HCT116 (cell line): ENCODE results near the gene NFASC. TPM values are rescaled to one million over a fixed set of nuclear protein-coding genes. Genes with fewer than 3 reads are reported as not detected.

ENCODE experiments used
- ATAC-seq: fragments of 200-7000 bp; cut with Tn5 transposase; 2 replicates; pipeline ENCODE4 v1.9.1; 2020; ENCODE audit warnings: mild to moderate bottlenecking, moderate library complexity
- BruUV-seq: library from RNA; stranded (reverse); fragments of 400-500 nt; replicated peaks from 2 replicates; lab custom pipeline; 2021; lab: Mats Ljungman, UMichigan
- CTCF ChIA-PET: fragments of 300-600 bp; sonication (Branson Sonifier 250); formaldehyde crosslinking; loops from one replicate; lab custom pipeline; 2021; ENCODE audit warnings: antibody characterized with exemption; lab: Charles Lee
- POLR2A ChIA-PET: fragments of 300-600, 350-600 bp; sonication (Branson Sonifier 250); formaldehyde crosslinking; loops from one replicate; lab custom pipeline; 2021; ENCODE audit warnings: antibody characterized with exemption; lab: Charles Lee
- RAD21 ChIA-PET, 2 experiments: fragments of 300-600 bp; sonication (Branson Sonifier 250); formaldehyde crosslinking; loops; one replicate each; lab custom pipeline; 2023; ENCODE audit warnings: low total read pairs in 2 of 2; ENCODE audit not compliant: uncharacterized antibody in 2 of 2, unreplicated experiment in 2 of 2, low non-redundant PET in 1 of 2; lab: Charles Lee
- DNase-seq: peaks from one replicate; pipeline ENCODE4 v3.0.0-alpha.2; 2010; ENCODE audit warnings: low read depth, low spot score
- H2AFZ ChIP-seq: fragments of 200-600 bp; shearing (Covaris generic), sonication (generic); 2 replicates; pipeline ENCODE4 v1.6.1; 2017; ENCODE audit warnings: low read depth, mixed run types, mixed read lengths, antibody characterized with exemption, low read length; ENCODE audit not compliant: poor library complexity, severe bottlenecking
- H3K27ac ChIP-seq: 2 replicates; pipeline ENCODE4 v1.5.1; 2012; ENCODE audit warnings: low read depth, low read length
- H3K27me3 ChIP-seq: fragments of 200-600 bp; sonication (generic); 2 replicates; pipeline ENCODE4 v1.6.1; 2016; ENCODE audit warnings: mixed run types, low read length, mixed read lengths; ENCODE audit not compliant: insufficient read depth
- H3K36me3 ChIP-seq, 2 experiments: fragments of 200-500 bp in 1 of 2; fragments of 200-600 bp in 1 of 2; sonication (Bioruptor generic) in 1 of 2; sonication (generic) in 1 of 2; 2 replicates each; pipeline versions ENCODE4 v1.5.1 to v1.6.1; 2014 to 2016; ENCODE audit warnings: low read length in 2 of 2, inconsistent platforms in 1 of 2, mixed read lengths in 1 of 2, mixed run types in 1 of 2; ENCODE audit not compliant: insufficient read depth in 2 of 2, control insufficient read depth in 1 of 2
- H3K4me1 ChIP-seq, 2 experiments: fragments of 200-600 bp in 1 of 2; sonication (generic) in 1 of 2; 2 replicates each; pipeline versions ENCODE4 v1.5.1 to v1.6.1; 2012 to 2017; ENCODE audit warnings: low read length in 2 of 2, inconsistent platforms in 1 of 2, mild to moderate bottlenecking in 1 of 2, mixed read lengths in 1 of 2, mixed run types in 1 of 2, moderate library complexity in 1 of 2; ENCODE audit not compliant: insufficient read depth in 2 of 2, control insufficient read depth in 1 of 2
- H3K4me2 ChIP-seq: fragments of 200-600 bp; sonication (generic); 2 replicates; pipeline ENCODE4 v1.6.1; 2017; ENCODE audit warnings: mixed run types, low read length, mixed read lengths
- H3K4me3 ChIP-seq, 2 experiments: fragments of 200-600 bp in 1 of 2; sonication (generic) in 1 of 2; replicated peaks in 1 of 2; 2 replicates each; pipeline ENCODE4 v1.5.1; 2011 to 2016; ENCODE audit warnings: low read length in 2 of 2, control low read depth in 1 of 2, low read depth in 1 of 2, mild to moderate bottlenecking in 1 of 2, mixed read lengths in 1 of 2, mixed run types in 1 of 2
- H3K79me2 ChIP-seq: fragments of 200-600 bp; sonication (generic); 2 replicates; pipeline ENCODE4 v1.6.1; 2017; ENCODE audit warnings: mild to moderate bottlenecking, mixed run types, low read length, moderate library complexity, mixed read lengths; ENCODE audit not compliant: insufficient read depth
- H3K9ac ChIP-seq: fragments of 200-600 bp; sonication (generic); 2 replicates; pipeline ENCODE4 v1.6.1; 2016; ENCODE audit warnings: low read length, mixed read lengths
- H3K9me2 ChIP-seq: fragments of 200-600 bp; sonication (generic), shearing (Covaris generic); 2 replicates; pipeline ENCODE4 v1.6.1; 2017; ENCODE audit warnings: mixed run types, mild to moderate bottlenecking, moderate library complexity; ENCODE audit not compliant: insufficient read depth
- H3K9me3 ChIP-seq, 2 experiments: fragments of 200-500 bp in 1 of 2; fragments of 200-600 bp in 1 of 2; sonication (Bioruptor generic) in 1 of 2; sonication (generic) in 1 of 2; 2 replicates each; pipeline ENCODE4 v1.6.1; 2014 to 2017; ENCODE audit warnings: low read length in 2 of 2, mixed read lengths in 2 of 2, inconsistent platforms in 1 of 2, low read depth in 1 of 2, mild to moderate bottlenecking in 1 of 2, mixed run types in 1 of 2, moderate library complexity in 1 of 2; ENCODE audit not compliant: control insufficient read depth in 1 of 2, insufficient read depth in 1 of 2
- H4K20me1 ChIP-seq: fragments of 200-600 bp; sonication (generic), shearing (Covaris generic); 2 replicates; pipeline ENCODE4 v1.6.1; 2017; ENCODE audit warnings: mixed run types, mild to moderate bottlenecking, moderate library complexity; ENCODE audit not compliant: insufficient read depth
- CBX3 ChIP-seq: IDR thresholded peaks from 2 replicates; pipeline ENCODE4 v1.6.1; 2012; ENCODE audit warnings: low read depth
- CEBPB ChIP-seq: IDR thresholded peaks from 2 replicates; pipeline ENCODE4 v1.6.1; 2012; ENCODE audit warnings: low read depth
- EGR1 ChIP-seq: IDR thresholded peaks from 2 replicates; pipeline ENCODE4 v1.6.1; 2012; ENCODE audit warnings: low read depth
- ELF1 ChIP-seq: IDR thresholded peaks from 2 replicates; pipeline ENCODE4 v1.6.1; 2012; ENCODE audit warnings: low read depth, borderline replicate concordance
- EZH2 ChIP-seq: fragments of 200-600 bp; sonication (generic); IDR thresholded peaks from 2 replicates; pipeline ENCODE4 v1.6.1; 2017; ENCODE audit warnings: antibody characterized with exemption, mixed run types
- EZH2phosphoT487 ChIP-seq: fragments of 200-600 bp; IDR thresholded peaks from 2 replicates; pipeline ENCODE4 v1.6.1; 2018; ENCODE audit warnings: antibody characterized with exemption, borderline replicate concordance
- FOSL1 ChIP-seq: IDR thresholded peaks from 2 replicates; pipeline ENCODE4 v1.6.1; 2012; ENCODE audit warnings: low read depth
- JUND ChIP-seq: IDR thresholded peaks from 2 replicates; pipeline ENCODE4 v1.6.1; 2012
- POLR2A ChIP-seq: IDR thresholded peaks from 2 replicates; pipeline ENCODE4 v1.7.0; 2011; ENCODE audit warnings: borderline replicate concordance; ENCODE audit not compliant: insufficient read depth, insufficient read length; ENCODE audit errors: extremely low read depth
- POLR2AphosphoS5 ChIP-seq: IDR thresholded peaks from 2 replicates; pipeline ENCODE4 v1.6.1; 2011; ENCODE audit warnings: mild to moderate bottlenecking, low read depth, low read length, moderate library complexity
- RAD21 ChIP-seq: IDR thresholded peaks from 2 replicates; pipeline ENCODE4 v1.6.1; 2012; ENCODE audit warnings: low read depth, mild to moderate bottlenecking
- REST ChIP-seq: IDR thresholded peaks from 2 replicates; pipeline ENCODE4 v1.6.1; 2012; ENCODE audit warnings: low read depth
- SIN3A ChIP-seq: IDR thresholded peaks from 2 replicates; pipeline ENCODE4 v1.6.1; 2012; ENCODE audit warnings: low read depth
- SP1 ChIP-seq: IDR thresholded peaks from 2 replicates; pipeline ENCODE4 v1.6.1; 2012; ENCODE audit warnings: low read depth
- YY1 ChIP-seq: IDR thresholded peaks from 2 replicates; pipeline ENCODE4 v1.6.1; 2011; ENCODE audit warnings: low read length, low read depth, moderate library complexity, mild to moderate bottlenecking; ENCODE audit not compliant: insufficient replicate concordance; ENCODE audit errors: extremely low read depth
- ZFX ChIP-seq: fragments of 450-650 bp; IDR thresholded peaks from 2 replicates; pipeline ENCODE4 v1.6.1; 2017
- ZNF274 ChIP-seq: fragments of 200-500 bp; sonication (Bioruptor generic); IDR thresholded peaks from 2 replicates; pipeline ENCODE4 v1.6.1; 2014; ENCODE audit warnings: mild to moderate bottlenecking, low read depth, low read length, inconsistent platforms
- intact Hi-C: fragments of 100-400 bp; cut with micrococcal nuclease; formaldehyde crosslinking; loops from 2 replicates; pipeline ENCODE4 v1.10.0; 2022
- total RNA-seq: library from RNA; stranded (reverse); gene quantifications from one replicate; pipeline ENCODE4 v1.2.1, GENCODE V29; 2021; ENCODE audit not compliant: unreplicated experiment
- TF ChIP-seq, protein P1 (sequence below): IDR thresholded peaks from 2 replicates; pipeline ENCODE4 v1.6.1; 2012
- TF ChIP-seq, protein P2 (sequence below), 3 experiments: fragments of 200-600 bp in 1 of 3; sonication (generic) in 1 of 3; IDR thresholded peaks in 2 of 3; conservative IDR thresholded peaks in 1 of 3; 2 replicates each; pipeline ENCODE4 v1.5.1; 2012 to 2017; ENCODE audit warnings: low read depth in 2 of 3, low read length in 2 of 3, antibody characterized with exemption in 1 of 3, borderline replicate concordance in 1 of 3, control low read depth in 1 of 3, mild to moderate bottlenecking in 1 of 3, mixed read lengths in 1 of 3, mixed run types in 1 of 3, moderate library complexity in 1 of 3; ENCODE audit not compliant: insufficient read depth in 1 of 3

Gene NFASC
- total RNA-seq, 1 experiment from 2014 or later = 0.57 TPM

- peaks cover 4 to 6% of the 10 kb centered on the region in 2 experiments; a peak in 3 of 4 replicates for H3K4me1 ChIP-seq
- BruUV-seq = no TSS peak
- intact Hi-C loops = no loop called here
- POLR2A ChIA-PET = interaction anchor here (0.6 kb wide), 1 partner anchor 408 kb away, joined by 3 read pairs; no protein-coding TSS in a partner anchor
- ATAC-seq = no peak
- H3K9me3 ChIP-seq = no peaks in the 10 kb centered on the region
- CTCF ChIA-PET = interaction anchor here (0.9 kb wide), 1 partner anchor 116 kb away, joined by 4 read pairs; no protein-coding TSS in a partner anchor
- DNase-seq = no peak
- H3K79me2 ChIP-seq = no peaks in the 10 kb centered on the region
- no peak overlapping the region for H3K4me2 ChIP-seq
- TF ChIP-seq REST = no peak
- no peak for TF ChIP-seq YY1
- no peak for TF ChIP-seq CEBPB
- no peak for TF ChIP-seq CBX3
- TF ChIP-seq SIN3A = no peak
- no peak for TF ChIP-seq RAD21
- no peak for TF ChIP-seq EZH2
- TF ChIP-seq SP1 = no peak
- TF ChIP-seq, protein P1, sequence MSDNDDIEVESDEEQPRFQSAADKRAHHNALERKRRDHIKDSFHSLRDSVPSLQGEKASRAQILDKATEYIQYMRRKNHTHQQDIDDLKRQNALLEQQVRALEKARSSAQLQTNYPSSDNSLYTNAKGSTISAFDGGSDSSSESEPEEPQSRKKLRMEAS = no peak
- no peak for TF ChIP-seq EGR1
- no peak for TF ChIP-seq POLR2A
- TF ChIP-seq EZH2phosphoT487 = no peak
- no peak for TF ChIP-seq JUND
- TF ChIP-seq, protein P2, sequence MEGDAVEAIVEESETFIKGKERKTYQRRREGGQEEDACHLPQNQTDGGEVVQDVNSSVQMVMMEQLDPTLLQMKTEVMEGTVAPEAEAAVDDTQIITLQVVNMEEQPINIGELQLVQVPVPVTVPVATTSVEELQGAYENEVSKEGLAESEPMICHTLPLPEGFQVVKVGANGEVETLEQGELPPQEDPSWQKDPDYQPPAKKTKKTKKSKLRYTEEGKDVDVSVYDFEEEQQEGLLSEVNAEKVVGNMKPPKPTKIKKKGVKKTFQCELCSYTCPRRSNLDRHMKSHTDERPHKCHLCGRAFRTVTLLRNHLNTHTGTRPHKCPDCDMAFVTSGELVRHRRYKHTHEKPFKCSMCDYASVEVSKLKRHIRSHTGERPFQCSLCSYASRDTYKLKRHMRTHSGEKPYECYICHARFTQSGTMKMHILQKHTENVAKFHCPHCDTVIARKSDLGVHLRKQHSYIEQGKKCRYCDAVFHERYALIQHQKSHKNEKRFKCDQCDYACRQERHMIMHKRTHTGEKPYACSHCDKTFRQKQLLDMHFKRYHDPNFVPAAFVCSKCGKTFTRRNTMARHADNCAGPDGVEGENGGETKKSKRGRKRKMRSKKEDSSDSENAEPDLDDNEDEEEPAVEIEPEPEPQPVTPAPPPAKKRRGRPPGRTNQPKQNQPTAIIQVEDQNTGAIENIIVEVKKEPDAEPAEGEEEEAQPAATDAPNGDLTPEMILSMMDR (IDR thresholded peaks at IDR 0.05 in 2 of 3, conservative IDR thresholded peaks at IDR 0.05 in 1 of 3; ENCODE audit: borderline replicate concordance in 1 of 3, insufficient read depth in 1 of 3, low read depth in 2 of 3, low read length in 2 of 3) = no peak
- no peak for TF ChIP-seq POLR2AphosphoS5
- TF ChIP-seq FOSL1 = no peak
- TF ChIP-seq ZNF274 = no peak
- TF ChIP-seq ZFX = no peak
- no peak for TF ChIP-seq ELF1
- no peaks in the 10 kb centered on the region for H3K9me2 ChIP-seq
- RAD21 ChIA-PET = no interaction called here
- H2AFZ ChIP-seq = no peak overlapping the region
- H3K27ac ChIP-seq = no peak overlapping the region
- H3K4me3 ChIP-seq = no peak overlapping the region
- no peaks in the 10 kb centered on the region for H4K20me1 ChIP-seq
- peaks cover 3% of the 10 kb centered on the region; the same call in 1 of the 2 replicates for H3K27me3 ChIP-seq
- no peaks in the 10 kb centered on the region for H3K36me3 ChIP-seq
- H3K9ac ChIP-seq = no peak overlapping the region
Measured at GRCh38 chr1:204923201-204923600, 52.5 kb downstream of the NFASC start.
